Glutamatergic neuron (in vitro differentiated cells): ENCODE measurements around the gene LENG9. TPM values are rescaled to one million over a fixed set of nuclear protein-coding genes. Genes with fewer than 3 reads are reported as not detected.

Experiments
- DNase-seq: peaks from one replicate; pipeline ENCODE4 v3.0.0; 2022
- H3K27ac Mint-ChIP-seq: one replicate; pipeline ENCODE4 v1.8.0; 2020; ENCODE audit warnings: mild to moderate bottlenecking, mixed read lengths, inconsistent platforms; ENCODE audit not compliant: unreplicated experiment
- H3K27me3 Mint-ChIP-seq: one replicate; pipeline ENCODE4 v1.8.0; 2020; ENCODE audit warnings: mild to moderate bottlenecking, moderate library complexity, mixed read lengths, inconsistent platforms; ENCODE audit not compliant: unreplicated experiment
- H3K36me3 Mint-ChIP-seq: one replicate; pipeline ENCODE4 v1.8.0; 2020; ENCODE audit warnings: mild to moderate bottlenecking, mixed read lengths, inconsistent platforms; ENCODE audit not compliant: unreplicated experiment
- H3K4me1 Mint-ChIP-seq: one replicate; pipeline ENCODE4 v1.8.0; 2020; ENCODE audit warnings: mild to moderate bottlenecking, low read depth, mixed read lengths, inconsistent platforms; ENCODE audit not compliant: unreplicated experiment
- H3K4me3 Mint-ChIP-seq: one replicate; pipeline ENCODE4 v1.8.0; 2020; ENCODE audit warnings: mild to moderate bottlenecking, mixed read lengths, inconsistent platforms; ENCODE audit not compliant: unreplicated experiment
- H3K9me3 Mint-ChIP-seq: one replicate; pipeline ENCODE4 v1.8.0; 2020; ENCODE audit warnings: mild to moderate bottlenecking, moderate library complexity, mixed read lengths, inconsistent platforms; ENCODE audit not compliant: unreplicated experiment
- total RNA-seq: library from RNA; stranded (reverse); fragmentation: NEBNext Ultra II Directional; extraction: Animal tissue kit (Norgen Biotek cat#: 25700); gene quantifications from one replicate; pipeline ENCODE4 v1.2.1, GENCODE V29; 2021; ENCODE audit not compliant: unreplicated experiment
- TF ChIP-seq, protein P1 (sequence below): fragments of 200-600 bp; sonication (generic); IDR thresholded peaks from one replicate; pipeline ENCODE4 v1.5.0; 2021; ENCODE audit not compliant: partially characterized antibody, unreplicated experiment

The LENG9 gene
- total RNA-seq, 1 donor from 2014 or later: 4.7 TPM

- TF ChIP-seq, protein P1, sequence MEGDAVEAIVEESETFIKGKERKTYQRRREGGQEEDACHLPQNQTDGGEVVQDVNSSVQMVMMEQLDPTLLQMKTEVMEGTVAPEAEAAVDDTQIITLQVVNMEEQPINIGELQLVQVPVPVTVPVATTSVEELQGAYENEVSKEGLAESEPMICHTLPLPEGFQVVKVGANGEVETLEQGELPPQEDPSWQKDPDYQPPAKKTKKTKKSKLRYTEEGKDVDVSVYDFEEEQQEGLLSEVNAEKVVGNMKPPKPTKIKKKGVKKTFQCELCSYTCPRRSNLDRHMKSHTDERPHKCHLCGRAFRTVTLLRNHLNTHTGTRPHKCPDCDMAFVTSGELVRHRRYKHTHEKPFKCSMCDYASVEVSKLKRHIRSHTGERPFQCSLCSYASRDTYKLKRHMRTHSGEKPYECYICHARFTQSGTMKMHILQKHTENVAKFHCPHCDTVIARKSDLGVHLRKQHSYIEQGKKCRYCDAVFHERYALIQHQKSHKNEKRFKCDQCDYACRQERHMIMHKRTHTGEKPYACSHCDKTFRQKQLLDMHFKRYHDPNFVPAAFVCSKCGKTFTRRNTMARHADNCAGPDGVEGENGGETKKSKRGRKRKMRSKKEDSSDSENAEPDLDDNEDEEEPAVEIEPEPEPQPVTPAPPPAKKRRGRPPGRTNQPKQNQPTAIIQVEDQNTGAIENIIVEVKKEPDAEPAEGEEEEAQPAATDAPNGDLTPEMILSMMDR: no peak
- Mint-ChIP-seq H3K27me3 (peaks cover 17% of the 10 kb centered on the region), H3K36me3 (no peaks in the 10 kb centered on the region), H3K27ac (no peak overlapping the region), H3K9me3 (peaks cover 22% of the 10 kb centered on the region), H3K4me1 (peaks cover 3% of the 10 kb centered on the region), H3K4me3 (no peak overlapping the region)
- no peak for DNase-seq
Observed at GRCh38 chr19:54460230-54461005, 3.2 kb downstream of the LENG9 start.

DNA sequence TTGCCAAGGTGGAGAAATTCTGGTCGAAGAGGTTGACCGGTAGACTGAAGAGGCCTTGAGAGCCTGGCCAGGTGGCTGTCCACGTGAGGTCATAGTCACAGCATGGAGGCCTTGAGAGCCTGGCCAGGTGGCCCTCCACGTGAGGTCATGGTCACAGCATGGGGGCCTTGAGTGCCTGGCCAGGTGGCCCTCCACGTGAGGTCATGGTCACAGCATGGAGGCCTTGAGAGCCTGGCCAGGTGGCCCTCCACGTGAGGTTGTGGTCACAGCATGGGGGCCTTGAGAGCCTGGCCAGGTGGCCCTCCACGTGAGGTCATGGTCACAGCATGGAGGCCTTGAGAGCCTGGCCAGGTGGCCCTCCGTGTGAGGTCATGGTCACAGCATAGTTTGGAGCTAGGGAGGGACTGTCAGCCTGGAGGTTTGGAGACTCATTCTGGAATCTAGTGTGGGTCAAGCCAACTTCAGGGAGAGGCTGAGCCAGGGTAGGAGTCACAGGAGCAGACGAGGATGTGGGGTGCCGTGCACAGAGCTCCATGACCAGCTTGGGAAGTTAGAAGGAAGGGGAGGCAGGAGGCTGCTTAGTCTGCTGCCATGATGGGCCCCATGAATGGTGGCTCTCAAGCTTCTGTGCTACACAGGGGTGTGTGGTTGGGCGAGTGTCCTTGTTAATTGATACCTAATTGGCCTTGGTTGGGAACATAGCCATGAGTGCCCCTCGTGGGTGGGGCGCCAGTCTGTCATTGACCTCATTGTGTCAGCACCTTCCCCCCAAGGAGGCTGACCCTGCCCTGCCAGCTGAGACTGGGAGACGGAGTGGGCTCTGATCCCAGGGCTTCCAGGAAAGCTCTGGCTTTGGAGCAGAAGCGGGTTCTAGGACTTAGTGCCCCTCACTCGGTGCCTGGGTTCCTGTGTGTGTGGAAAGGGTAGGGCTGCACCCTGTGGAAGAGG is 4.0 kb downstream of the LENG9 start:
- Mint-ChIP-seq H3K4me1 (peaks cover 3% of the 10 kb centered on the region), H3K36me3 (no peaks in the 10 kb centered on the region), H3K4me3 (no peak overlapping the region), H3K9me3 (peaks cover 22% of the 10 kb centered on the region), H3K27ac (peak overlapping the region; percentile 52), H3K27me3 (peaks cover 17% of the 10 kb centered on the region)
- DNase-seq: no peak
- TF ChIP-seq, protein P1: no peak

- Mint-ChIP-seq H3K27ac (peak overlapping the region; percentile 52), H3K27me3 (peaks cover 12% of the 10 kb centered on the region), H3K9me3 (peaks cover 18% of the 10 kb centered on the region), H3K36me3 (no peaks in the 10 kb centered on the region), H3K4me1 (peaks cover 3% of the 10 kb centered on the region), H3K4me3 (no peak overlapping the region)
- TF ChIP-seq, protein P1: no peak
- DNase-seq: no peak
Observed at GRCh38 chr19:54458648-54459281, 4.8 kb downstream of the LENG9 start.

GRCh38 chr19:54457773-54458647 is 5.6 kb downstream of the LENG9 start:
- peaks cover 4% of the 10 kb centered on the region for H3K36me3 Mint-ChIP-seq
- H3K27ac Mint-ChIP-seq: no peak overlapping the region
- no peak overlapping the region for H3K4me3 Mint-ChIP-seq
- DNase-seq: no peak
- TF ChIP-seq, protein P1: no peak
- peaks cover 18% of the 10 kb centered on the region for H3K9me3 Mint-ChIP-seq
- H3K27me3 Mint-ChIP-seq: peaks cover 11% of the 10 kb centered on the region
- H3K4me1 Mint-ChIP-seq: peaks cover 3% of the 10 kb centered on the region
